ENCODE data around the gene ARHGEF12. TPM values are rescaled to one million over a fixed set of nuclear protein-coding genes. Genes with fewer than 3 reads are reported as not detected.

Gene ARHGEF12
- total RNA-seq, 4 donors from 2014 or later: 92.1 to 122 (median 104) TPM

DNA sequence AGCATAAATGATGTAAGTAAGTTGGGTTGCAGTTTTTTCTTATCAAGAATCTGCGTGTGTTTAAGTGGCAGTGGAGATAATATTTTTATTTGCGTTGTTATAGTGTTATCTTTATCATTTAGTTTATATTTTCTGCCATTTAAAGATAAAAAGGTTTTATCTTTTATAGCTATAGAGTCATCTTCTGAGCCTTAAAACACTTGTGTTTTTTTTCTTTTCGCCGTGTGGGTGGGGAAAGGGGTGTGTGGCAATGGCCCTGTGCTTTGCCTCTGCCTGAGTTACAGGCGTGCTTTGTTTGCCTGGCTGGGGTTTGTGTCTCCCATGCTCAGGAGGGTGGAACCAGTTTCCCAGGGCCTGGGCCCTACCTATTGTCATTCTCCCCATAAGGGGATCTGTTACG, 16.2 kb downstream of the ARHGEF12 start:
- H3K4me3 ChIP-seq: no peak overlapping the region
- no peaks in the 10 kb centered on the region for H3K27me3 ChIP-seq
- no peaks in the 10 kb centered on the region for H3K36me3 ChIP-seq
- H3K4me1 ChIP-seq: peaks cover 0 to 65% (median 6%) of the 10 kb centered on the region in 4 donors
- no peak overlapping the region for H3K27ac ChIP-seq
- no peaks in the 10 kb centered on the region for H3K9me3 ChIP-seq
- DNase-seq (ENCODE audit: low spot score in 2 of 2): no peak
- TF ChIP-seq POLR2A (IDR thresholded peaks at IDR 0.05) (no peak), EP300 (IDR thresholded peaks at IDR 0.05) (no peak), CTCF (IDR thresholded peaks at IDR 0.05) (no peak)
- 71 to 78% methylated on average over 6 of the region's 6 CpGs for WGBS, 2 donors

- H3K36me3 ChIP-seq: no peaks in the 10 kb centered on the region
- peaks cover 0 to 49% (median 0%) of the 10 kb centered on the region in 4 donors for H3K4me1 ChIP-seq
- no peak for TF ChIP-seq EP300 (IDR thresholded peaks at IDR 0.05)
- no peak for TF ChIP-seq CTCF (IDR thresholded peaks at IDR 0.05)
- TF ChIP-seq POLR2A (IDR thresholded peaks at IDR 0.05): no peak
- H3K4me3 ChIP-seq: no peak overlapping the region
- H3K9me3 ChIP-seq: no peaks in the 10 kb centered on the region
- WGBS, 2 donors: 72 to 89% methylated on average over 1 of the region's 1 CpG
- no peak for DNase-seq (ENCODE audit: low spot score in 2 of 2)
- no peaks in the 10 kb centered on the region for H3K27me3 ChIP-seq
- no peak overlapping the region for H3K27ac ChIP-seq
These were observed 17.9 kb downstream of the ARHGEF12 start for GRCh38 chr11:120354068-120354467.

GRCh38 chr11:120354779-120355178, 18.6 kb downstream of the ARHGEF12 start:
- Histone ChIP-seq H3K4me3 (no peak overlapping the region), H3K27ac (no peak overlapping the region), H3K27me3 (no peaks in the 10 kb centered on the region), H3K36me3 (no peaks in the 10 kb centered on the region), H3K9me3 (no peaks in the 10 kb centered on the region), H3K4me1 (peaks cover 0 to 42% (median 0%) of the 10 kb centered on the region in 4 donors)
- WGBS, 2 donors: 57% methylated on average over 6 of the region's 6 CpGs
- DNase-seq (ENCODE audit: low spot score in 2 of 2): no peak
- TF ChIP-seq POLR2A (IDR thresholded peaks at IDR 0.05): no peak
- no peak for TF ChIP-seq EP300 (IDR thresholded peaks at IDR 0.05)
- TF ChIP-seq CTCF (IDR thresholded peaks at IDR 0.05): no peak

GRCh38 chr11:120357620-120358019, 21.4 kb downstream of the ARHGEF12 start:
- 87 to 95% methylated on average over 6 of the region's 6 CpGs for WGBS, 2 donors

GRCh38 chr11:120358729-120359128, 22.5 kb downstream of the ARHGEF12 start:
- 91% methylated on average over 3 of the region's 3 CpGs for WGBS, 2 donors
- H3K9me3 ChIP-seq: no peaks in the 10 kb centered on the region

More at GRCh38 chr11:120357620-120358019, 21.4 kb downstream of the ARHGEF12 start:
- peaks cover 0 to 45% (median 3%) of the 10 kb centered on the region in 4 donors for H3K4me1 ChIP-seq
- H3K36me3 ChIP-seq: no peaks in the 10 kb centered on the region
- no peaks in the 10 kb centered on the region for H3K27me3 ChIP-seq
- H3K9me3 ChIP-seq: no peaks in the 10 kb centered on the region
- H3K27ac ChIP-seq: no peak overlapping the region
- no peak overlapping the region for H3K4me3 ChIP-seq
- DNase-seq (ENCODE audit: low spot score in 2 of 2): no peak
- TF ChIP-seq POLR2A (IDR thresholded peaks at IDR 0.05) (no peak), EP300 (IDR thresholded peaks at IDR 0.05) (no peak), CTCF (IDR thresholded peaks at IDR 0.05) (no peak)

More at GRCh38 chr11:120358729-120359128, 22.5 kb downstream of the ARHGEF12 start:
- peaks cover 0 to 38% (median 3%) of the 10 kb centered on the region in 4 donors for H3K4me1 ChIP-seq
- no peaks in the 10 kb centered on the region for H3K27me3 ChIP-seq
- H3K4me3 ChIP-seq: no peak overlapping the region
- no peak overlapping the region for H3K27ac ChIP-seq
- H3K36me3 ChIP-seq: no peaks in the 10 kb centered on the region
- no peak for DNase-seq (ENCODE audit: low spot score in 2 of 2)
- no peak for TF ChIP-seq EP300 (IDR thresholded peaks at IDR 0.05)
- TF ChIP-seq CTCF (IDR thresholded peaks at IDR 0.05): no peak
- TF ChIP-seq POLR2A (IDR thresholded peaks at IDR 0.05): no peak
